Globus pallidus (tissue), 1 donor: Measurements from ENCODE around the gene CLSTN2.

Source experiments
- DNase-seq: peaks from one replicate; pipeline ENCODE4 v3.0.0-alpha.2; 2015; ENCODE audit warnings: low spot score

Gene CLSTN2

GRCh38 chr3:139935016-139935865, at the start of gene CLSTN2:
CLSTN2 (plus strand) TSS chr3:139935185.
- DNase-seq = peak; percentile 83

- DNase-seq = no peak
Observed at GRCh38 chr3:139887431-139887830, 47.6 kb upstream of the CLSTN2 start.

- no peak for DNase-seq
Observed at GRCh38 chr3:139888561-139889140, 46.3 kb upstream of the CLSTN2 start.

- DNase-seq = no peak
Observed at GRCh38 chr3:139893267-139893962, 41.6 kb upstream of the CLSTN2 start.

GRCh38 chr3:139893963-139894642, 40.9 kb upstream of the CLSTN2 start:
- no peak for DNase-seq

- no peak for DNase-seq
Observed at GRCh38 chr3:139894643-139894989, 40.4 kb upstream of the CLSTN2 start.

- no peak for DNase-seq
Observed at GRCh38 chr3:139897759-139898158, 37.2 kb upstream of the CLSTN2 start.

GRCh38 chr3:139906418-139906817, 28.6 kb upstream of the CLSTN2 start:
- no peak for DNase-seq

- no peak for DNase-seq
Observed at GRCh38 chr3:139909811-139910210, 25.2 kb upstream of the CLSTN2 start.

GRCh38 chr3:139916271-139916670, 18.7 kb upstream of the CLSTN2 start:
- no peak for DNase-seq

GRCh38 chr3:139917226-139917785, 17.7 kb upstream of the CLSTN2 start:
- no peak for DNase-seq

GRCh38 chr3:139928708-139929505, 6.1 kb upstream of the CLSTN2 start:
- no peak for DNase-seq

GRCh38 chr3:139930211-139930610, 4.8 kb upstream of the CLSTN2 start:
- no peak for DNase-seq

GRCh38 chr3:139933766-139934165, 1.2 kb upstream of the CLSTN2 start:
- DNase-seq = no peak

GRCh38 chr3:139934613-139935015, 371 bp upstream of the CLSTN2 start:
- DNase-seq = peak; percentile 82

- peak; percentile 26 for DNase-seq
Observed at GRCh38 chr3:139935866-139936817, 1.2 kb downstream of the CLSTN2 start.

- peak; percentile 53 for DNase-seq
Observed at GRCh38 chr3:139937674-139938279, 2.8 kb downstream of the CLSTN2 start.

- DNase-seq = no peak
Observed at GRCh38 chr3:139939681-139940190, 4.8 kb downstream of the CLSTN2 start.

- DNase-seq = no peak
Observed at GRCh38 chr3:139940622-139941021, 5.6 kb downstream of the CLSTN2 start.
